ENCODE results near the gene DEGS2. TPM values are rescaled to one million over a fixed set of nuclear protein-coding genes. Genes with fewer than 3 reads are reported as not detected.
"Not testable (repeated sequence)": the region's sequence is repeated elsewhere in the genome, so short reads cannot be mapped to it uniquely, and the experiment has no call there.

Gene DEGS2
- total RNA-seq (2021) (0.07 TPM in 1 of 2 replicates, not detected in the other), Bru-seq, nascent RNA (percentile 5 among the genes with signal in this experiment), BruChase-seq, experiment 1, labeled RNA remaining after a 2-hour chase (not detected), BruChase-seq, experiment 2, labeled RNA remaining after a 6-hour chase (percentile 13 among the genes with signal in this experiment)
- long read RNA-seq, partial matches to known transcripts: 0 of 1 reads
- long read RNA-seq, other reads (novel, unspliced or antisense): 1 of 1 reads

DNA sequence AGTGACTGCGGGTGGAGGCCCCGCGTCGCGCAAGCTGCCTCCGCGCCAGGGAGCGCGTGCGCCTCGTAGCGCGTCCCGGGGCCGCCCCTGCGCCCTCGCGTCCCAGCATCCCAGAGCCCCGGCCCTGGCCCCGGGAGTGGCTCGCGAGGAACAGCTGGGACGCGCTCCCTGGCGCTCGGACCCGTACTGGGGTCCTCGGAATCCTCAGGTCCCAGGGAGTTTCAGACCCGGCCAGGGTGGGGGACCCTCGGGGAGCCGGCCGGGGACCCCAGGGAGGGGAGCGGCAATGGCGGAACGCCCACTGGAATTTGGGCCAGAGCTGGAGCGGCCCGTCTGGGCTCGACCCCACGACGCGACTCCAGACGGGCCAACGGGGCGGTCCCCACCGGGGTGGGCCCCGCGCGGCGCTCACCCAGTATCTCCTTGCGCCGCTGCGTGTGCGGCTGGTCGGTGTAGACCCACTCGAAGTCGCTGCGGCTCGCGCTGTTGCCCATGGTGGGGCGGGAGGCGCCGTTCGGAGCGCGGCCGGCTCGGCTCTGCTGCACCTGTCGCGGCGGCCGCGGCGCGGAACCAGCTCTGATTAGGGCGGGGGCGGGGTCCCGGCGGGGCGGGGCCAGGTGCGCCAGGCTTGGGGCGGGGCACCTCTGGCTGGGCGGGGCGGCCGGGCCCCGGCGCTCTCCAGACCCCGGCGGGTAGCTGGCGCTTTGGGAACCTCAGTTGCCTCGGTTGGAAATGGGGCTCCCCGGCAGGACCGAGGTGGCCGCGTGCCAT, at the start of gene DEGS2:
Gene DEGS2 (minus strand): TSS at position 552 of the 771 bp plus-strand sequence. CDS start 58 bp downstream, at position 494.
- Histone ChIP-seq H3K4me3 (ENCODE audit: low read depth, low read length, poor library complexity, severe bottlenecking) (peak within 1 kb of the TSS; percentile 40), H3K9me3 (ENCODE audit: low read depth, low read length, poor library complexity, severe bottlenecking) (no peaks in the 10 kb centered on the region), H3K4me1 (ENCODE audit: insufficient read depth, low read length, poor library complexity, severe bottlenecking) (peaks cover 12% of the 10 kb centered on the region), H3K36me3 (ENCODE audit: insufficient read depth, low read length, poor library complexity, severe bottlenecking) (no peaks in the 10 kb centered on the region), H3K27me3 (replicated peaks; ENCODE audit: insufficient read depth, low read depth, low read length, poor library complexity) (peaks cover 31% of the 10 kb centered on the region), H3K27ac (ENCODE audit: low read depth, low read length, poor library complexity, severe bottlenecking) (no peak within 1 kb of the TSS)
- POLR2A ChIA-PET (ENCODE audit: low non-redundant PET): no interaction called here
- CTCF ChIA-PET: interaction anchor here (0.6 kb wide), 1 partner anchor 11 kb away, joined by 4 read pairs; no protein-coding TSS in a partner anchor
- intact Hi-C loops (cut with micrococcal nuclease; ENCODE audit: unreplicated experiment): no loop called here
- BruUV-seq (replicated peaks): no TSS peak
- no peak for DNase-seq (ENCODE audit: low spot score)
- TF ChIP-seq EZH2 (IDR thresholded peaks at IDR 0.05; ENCODE audit: borderline replicate concordance, low read depth, low read length, poor library complexity, severe bottlenecking) (peak; percentile 55), CTCF (conservative IDR thresholded peaks at IDR 0.05; ENCODE audit: low read depth, low read length) (no peak)

DNA sequence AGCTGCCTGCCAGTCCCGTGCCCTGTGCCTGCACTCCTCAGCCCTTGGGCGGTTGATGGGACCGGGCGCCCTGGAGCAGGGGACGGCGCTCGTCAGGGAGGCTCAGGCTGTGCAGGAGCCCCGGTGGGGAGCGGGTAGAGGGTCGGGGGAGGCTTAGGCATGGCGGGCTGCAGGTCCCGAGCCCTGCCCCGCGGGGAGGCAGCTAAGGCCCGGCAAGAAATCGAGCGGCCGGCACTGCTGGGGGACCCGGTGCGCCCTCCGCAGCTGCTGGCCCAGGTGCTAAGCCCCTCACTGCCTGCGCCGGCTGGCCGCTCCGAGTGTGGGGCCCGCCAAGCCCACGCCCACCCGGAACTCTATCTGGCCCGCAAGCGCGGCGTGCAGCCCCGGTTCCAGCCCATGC, 48.7 kb upstream of the DEGS2 start:
- BruUV-seq (replicated peaks); H3K4me1 ChIP-seq (ENCODE audit: insufficient read depth, low read length, poor library complexity, severe bottlenecking); POLR2A ChIA-PET (ENCODE audit: low non-redundant PET); H3K4me3 ChIP-seq (ENCODE audit: low read depth, low read length, poor library complexity, severe bottlenecking); H3K9me3 ChIP-seq (ENCODE audit: low read depth, low read length, poor library complexity, severe bottlenecking); intact Hi-C loops (cut with micrococcal nuclease; ENCODE audit: unreplicated experiment); H3K27ac ChIP-seq (ENCODE audit: low read depth, low read length, poor library complexity, severe bottlenecking); CTCF ChIA-PET; DNase-seq (ENCODE audit: low spot score); H3K36me3 ChIP-seq (ENCODE audit: insufficient read depth, low read length, poor library complexity, severe bottlenecking); H3K27me3 ChIP-seq (replicated peaks; ENCODE audit: insufficient read depth, low read depth, low read length, poor library complexity): not testable (repeated sequence)

DNA sequence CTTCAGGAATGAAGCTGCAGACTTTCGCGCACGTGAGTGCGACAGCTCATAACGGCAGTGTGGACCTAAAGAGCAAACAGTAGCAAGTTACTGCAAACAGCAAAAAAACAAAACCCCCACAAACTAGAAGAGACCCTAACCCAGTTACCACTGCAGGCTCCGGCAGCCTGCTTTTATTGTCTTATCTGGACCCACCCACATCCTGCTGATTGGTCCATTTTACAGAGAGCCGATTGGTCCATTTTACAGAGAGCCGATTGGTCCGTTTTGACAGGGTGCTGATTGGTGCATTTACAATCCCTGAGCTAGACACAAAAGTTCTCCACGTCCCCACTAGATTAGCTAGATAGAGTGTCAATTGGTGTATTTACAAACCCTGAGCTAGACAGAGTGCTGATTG, 48.1 kb upstream of the DEGS2 start:
- H3K4me1 ChIP-seq (ENCODE audit: insufficient read depth, low read length, poor library complexity, severe bottlenecking): peaks cover 11% of the 10 kb centered on the region
- H3K36me3 ChIP-seq (ENCODE audit: insufficient read depth, low read length, poor library complexity, severe bottlenecking); POLR2A ChIA-PET (ENCODE audit: low non-redundant PET); DNase-seq (ENCODE audit: low spot score); H3K27ac ChIP-seq (ENCODE audit: low read depth, low read length, poor library complexity, severe bottlenecking); intact Hi-C loops (cut with micrococcal nuclease; ENCODE audit: unreplicated experiment); CTCF ChIA-PET; H3K9me3 ChIP-seq (ENCODE audit: low read depth, low read length, poor library complexity, severe bottlenecking); H3K4me3 ChIP-seq (ENCODE audit: low read depth, low read length, poor library complexity, severe bottlenecking); H3K27me3 ChIP-seq (replicated peaks; ENCODE audit: insufficient read depth, low read depth, low read length, poor library complexity); BruUV-seq (replicated peaks): not testable (repeated sequence)

- POLR2A ChIA-PET (ENCODE audit: low non-redundant PET); H3K27me3 ChIP-seq (replicated peaks; ENCODE audit: insufficient read depth, low read depth, low read length, poor library complexity); DNase-seq (ENCODE audit: low spot score); H3K36me3 ChIP-seq (ENCODE audit: insufficient read depth, low read length, poor library complexity, severe bottlenecking); H3K27ac ChIP-seq (ENCODE audit: low read depth, low read length, poor library complexity, severe bottlenecking); H3K9me3 ChIP-seq (ENCODE audit: low read depth, low read length, poor library complexity, severe bottlenecking); intact Hi-C loops (cut with micrococcal nuclease; ENCODE audit: unreplicated experiment); BruUV-seq (replicated peaks); H3K4me3 ChIP-seq (ENCODE audit: low read depth, low read length, poor library complexity, severe bottlenecking): not testable (repeated sequence)
- CTCF ChIA-PET: interaction anchor here (1.0 kb wide), 1 partner anchor 12 kb away, joined by 5 read pairs; no protein-coding TSS in a partner anchor
- peaks cover 31% of the 10 kb centered on the region for H3K4me1 ChIP-seq (ENCODE audit: insufficient read depth, low read length, poor library complexity, severe bottlenecking)
Measured at GRCh38 chr14:100204835-100205167, 45.4 kb upstream of the DEGS2 start.

All from A673 (cell line).